GM23248 (cell line): ENCODE results near the gene USP40. TPM values are rescaled to one million over a fixed set of nuclear protein-coding genes. Genes with fewer than 3 reads are reported as not detected.

Source experiments
- DNase-seq: peaks from one replicate; pipeline ENCODE4 v3.0.0-alpha.2; 2015
- H2AFZ ChIP-seq: fragments of 200-600 bp; sonication (generic); 2 replicates; pipeline ENCODE4 v1.6.1; 2016; ENCODE audit warnings: antibody characterized with exemption
- H3F3A ChIP-seq: fragments of 200-600 bp; sonication (generic); 2 replicates; pipeline ENCODE4 v1.6.1; 2016; ENCODE audit warnings: mild to moderate bottlenecking, antibody characterized with exemption, mixed run types; ENCODE audit not compliant: insufficient read depth
- H3K27ac ChIP-seq: fragments of 200-600 bp; sonication (generic); 2 replicates; pipeline ENCODE4 v1.5.1; 2016; ENCODE audit warnings: mild to moderate bottlenecking
- H3K27me3 ChIP-seq: fragments of 200-600 bp; sonication (generic); replicated peaks from 2 replicates; pipeline ENCODE4 v1.6.1; 2016; ENCODE audit warnings: mild to moderate bottlenecking; ENCODE audit not compliant: insufficient read depth
- H3K36me3 ChIP-seq: fragments of 200-600 bp; sonication (generic); 2 replicates; pipeline ENCODE4 v1.6.1; 2016; ENCODE audit warnings: low read depth, mild to moderate bottlenecking
- H3K4me1 ChIP-seq: fragments of 200-600 bp; sonication (generic); 2 replicates; pipeline ENCODE4 v1.6.1; 2016; ENCODE audit warnings: mild to moderate bottlenecking; ENCODE audit not compliant: insufficient read depth
- H3K4me2 ChIP-seq: fragments of 200-600 bp; sonication (generic); one replicate; pipeline ENCODE4 v1.6.1; 2016; ENCODE audit warnings: mild to moderate bottlenecking; ENCODE audit not compliant: unreplicated experiment
- H3K4me3 ChIP-seq: fragments of 200-600 bp; sonication (generic); 2 replicates; pipeline ENCODE4 v1.5.1; 2016; ENCODE audit warnings: mild to moderate bottlenecking
- H3K79me2 ChIP-seq: fragments of 200-600 bp; sonication (generic); 2 replicates; pipeline ENCODE4 v1.6.1; 2016; ENCODE audit warnings: mild to moderate bottlenecking; ENCODE audit not compliant: insufficient read depth
- H3K9ac ChIP-seq: fragments of 200-600 bp; sonication (generic); 2 replicates; pipeline ENCODE4 v1.6.1; 2016; ENCODE audit warnings: mild to moderate bottlenecking
- H3K9me2 ChIP-seq: fragments of 200-600 bp; sonication (generic); 2 replicates; pipeline ENCODE4 v1.6.1; 2016; ENCODE audit warnings: mixed run types, mild to moderate bottlenecking, moderate library complexity; ENCODE audit not compliant: insufficient read depth
- H3K9me3 ChIP-seq: fragments of 200-600 bp; sonication (generic); one replicate; pipeline ENCODE4 v1.6.1; 2017; ENCODE audit warnings: low read depth
- H4K20me1 ChIP-seq: fragments of 200-600 bp; sonication (generic); 2 replicates; pipeline ENCODE4 v1.6.0; 2016; ENCODE audit not compliant: insufficient read depth
- EZH2 ChIP-seq: fragments of 200-600 bp; sonication (generic); IDR thresholded peaks from 2 replicates; pipeline ENCODE4 v1.6.1; 2018; ENCODE audit warnings: antibody characterized with exemption, mild to moderate bottlenecking; ENCODE audit not compliant: insufficient read depth, poor library complexity, severe bottlenecking
- EZH2phosphoT487 ChIP-seq: fragments of 200-600 bp; sonication (generic); IDR thresholded peaks from 2 replicates; pipeline ENCODE4 v1.6.1; 2018; ENCODE audit warnings: antibody characterized with exemption, moderate library complexity, mild to moderate bottlenecking, low read depth; ENCODE audit not compliant: insufficient read depth
- WGBS, 2 experiments: methylation state at CpG; one replicate each; pipeline ENCODE4 v1.1.6; 2015 to 2017; ENCODE audit warnings: low lambda C conversion rate in 2 of 2, low coverage in 1 of 2; ENCODE audit errors: missing lambda C conversion rate in 2 of 2; 5-methylcytosine and 5-hydroxymethylcytosine counted together
- in situ Hi-C: fragments of 300-500 bp; cut with MboI; formaldehyde crosslinking; loops from 2 replicates; pipeline ENCODE4 v1.15.0; 2020
- polyA plus RNA-seq: library from polyadenylated mRNA; unstranded; fragments of >200 nt; fragmentation: Nextera tagmentation; extraction: Ambion mirVana; gene quantifications from 2 replicates; pipeline ENCODE4 v1.2.1, GENCODE V29; 2016
- total RNA-seq: library from RNA; depleted of rRNA; stranded (reverse); fragments of >200 nt; shearing (Covaris generic); gene quantifications from 2 replicates; pipeline ENCODE4 v1.2.3, GENCODE V29; 2014

USP40 gene
- total and polyA plus RNA-seq, 2 experiments from 2014 or later = 25.1 to 31.0 TPM

DNA sequence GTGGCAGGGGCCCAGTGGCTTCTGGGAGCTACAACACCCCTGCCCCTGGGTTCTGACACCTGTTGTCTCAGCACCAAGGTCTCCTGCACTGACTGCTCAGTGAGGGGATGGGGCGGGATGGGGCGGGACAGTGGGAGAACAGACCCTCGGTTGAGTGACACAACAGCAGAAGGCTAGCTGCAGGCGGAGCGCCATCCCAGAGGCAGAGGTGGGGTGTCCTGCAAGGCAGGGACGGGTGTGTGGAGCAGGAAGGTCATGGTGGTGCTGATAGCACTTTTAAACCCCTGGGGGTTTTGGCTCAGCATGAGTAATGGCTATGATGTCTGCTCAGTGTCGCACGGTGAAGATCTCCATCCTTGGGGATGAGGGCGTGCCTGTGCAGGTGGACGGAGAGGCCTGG, 107.2 kb downstream of the USP40 start:
- WGBS, 2 experiments = 99 to 100% methylated on average over 10 of the region's 10 CpGs
- Histone ChIP-seq H3K36me3 (no peaks in the 10 kb centered on the region), H3K27ac (no peak overlapping the region), H3K9me2 (no peaks in the 10 kb centered on the region), H3K4me2 (no peak overlapping the region), H4K20me1 (no peaks in the 10 kb centered on the region), H3F3A (no peaks in the 10 kb centered on the region), H3K9ac (no peak overlapping the region), H3K4me1 (no peaks in the 10 kb centered on the region), H3K9me3 (no peaks in the 10 kb centered on the region), H3K27me3 (no peaks in the 10 kb centered on the region), H3K4me3 (no peak overlapping the region), H2AFZ (no peak overlapping the region), H3K79me2 (no peaks in the 10 kb centered on the region)
- no peak for DNase-seq
- no peak for TF ChIP-seq EZH2phosphoT487
- TF ChIP-seq EZH2 = no peak
- in situ Hi-C loops = loop anchor here (10.0 kb wide), 1 partner anchor 255 kb away; the partner anchor contains the start of genes UGT1A4 and UGT1A5

DNA sequence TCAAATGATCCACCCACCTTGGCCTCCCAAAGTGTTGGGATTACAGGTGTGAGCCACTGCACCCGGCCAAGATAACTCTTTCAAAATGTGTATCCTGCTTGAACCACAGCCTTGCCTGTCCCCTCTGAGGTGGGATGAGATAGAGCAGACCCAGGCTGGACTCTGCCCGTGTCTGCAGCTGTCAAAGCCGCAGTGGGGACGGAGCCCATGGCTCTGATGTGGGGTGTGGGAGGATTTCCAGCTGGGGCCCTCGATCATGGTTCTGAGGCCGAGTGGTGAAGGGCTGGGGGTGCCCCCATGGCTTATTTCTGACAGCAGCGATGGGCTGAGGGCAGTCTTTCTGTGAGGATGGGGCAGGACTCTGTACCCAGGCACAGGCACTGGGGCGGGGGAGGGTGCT, 107.8 kb downstream of the USP40 start:
- TF ChIP-seq EZH2phosphoT487 (no peak), EZH2 (no peak)
- H3K79me2 ChIP-seq = no peaks in the 10 kb centered on the region
- H3K4me3 ChIP-seq = no peak overlapping the region
- H3K36me3 ChIP-seq = no peaks in the 10 kb centered on the region
- no peaks in the 10 kb centered on the region for H3K9me2 ChIP-seq
- in situ Hi-C loops = loop anchor here (10.0 kb wide), 1 partner anchor 256 kb away; the partner anchor contains the start of genes UGT1A4 and UGT1A5
- H3K4me2 ChIP-seq = no peak overlapping the region
- H3K27ac ChIP-seq = no peak overlapping the region
- no peaks in the 10 kb centered on the region for H3F3A ChIP-seq
- H3K9me3 ChIP-seq = no peaks in the 10 kb centered on the region
- no peak overlapping the region for H2AFZ ChIP-seq
- no peak for DNase-seq
- 90 to 96% methylated on average over 8 of the region's 8 CpGs for WGBS, 2 experiments
- no peaks in the 10 kb centered on the region for H4K20me1 ChIP-seq
- H3K4me1 ChIP-seq = no peaks in the 10 kb centered on the region
- H3K9ac ChIP-seq = no peak overlapping the region
- no peaks in the 10 kb centered on the region for H3K27me3 ChIP-seq

DNA sequence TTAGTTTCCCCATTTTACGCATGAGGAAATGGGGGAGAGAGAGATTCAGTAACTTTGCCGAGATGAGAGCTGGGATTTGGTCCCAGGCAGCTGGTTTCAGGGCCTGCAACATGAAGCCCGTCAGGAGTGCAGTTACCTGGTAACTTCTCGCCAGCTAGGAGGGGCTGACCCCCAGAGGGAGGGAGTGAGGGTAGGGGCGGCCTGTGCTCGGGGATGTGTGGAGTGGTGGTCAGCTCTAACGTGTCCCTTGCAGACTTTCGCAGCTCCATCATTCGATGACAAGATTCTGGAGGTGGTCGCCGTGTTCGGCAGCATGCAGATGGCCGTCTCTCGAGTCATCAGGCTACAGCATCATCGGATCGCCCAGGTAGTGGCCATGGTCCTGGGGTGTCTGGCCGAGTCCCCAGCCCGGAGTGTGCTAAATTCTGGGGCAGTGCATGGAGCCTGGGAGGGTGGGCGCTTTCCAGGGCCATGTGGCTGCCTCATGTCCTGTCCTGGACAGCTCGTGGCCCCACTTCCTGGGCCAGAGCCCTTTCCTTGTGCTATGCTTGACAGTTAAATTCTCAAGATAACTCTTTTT, 108.5 kb downstream of the USP40 start:
- in situ Hi-C loops = loop anchor here (10.0 kb wide), 1 partner anchor 257 kb away; the partner anchor contains the start of genes UGT1A4 and UGT1A5
- WGBS, 2 experiments = 96% methylated on average over 20 of the region's 20 CpGs
- no peaks in the 10 kb centered on the region for H3K36me3 ChIP-seq

DNA sequence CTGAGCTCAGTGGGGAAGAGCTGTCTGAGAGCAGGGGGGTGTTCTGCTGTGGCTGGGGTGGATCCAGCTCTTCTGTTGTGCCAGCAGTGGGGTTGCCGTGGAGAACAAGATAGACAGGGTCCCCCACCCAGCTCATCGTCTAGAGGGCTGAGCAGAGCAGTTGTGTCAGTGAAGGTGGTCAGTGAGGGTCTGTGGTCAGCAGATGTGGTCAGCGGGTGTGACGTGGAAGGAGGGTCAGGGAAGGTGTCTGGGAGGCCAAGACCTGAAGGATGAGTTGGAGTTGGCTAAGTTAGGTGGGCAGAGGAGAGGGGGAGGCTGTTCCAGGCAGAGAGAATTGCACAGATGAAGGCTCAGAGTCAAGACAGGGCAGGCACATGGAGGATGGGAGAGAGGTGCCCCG, 109.2 kb downstream of the USP40 start:
- Histone ChIP-seq H3K9me3 (no peaks in the 10 kb centered on the region), H3K36me3 (no peaks in the 10 kb centered on the region), H3K79me2 (no peaks in the 10 kb centered on the region), H3K27ac (no peak overlapping the region), H3K9ac (no peak overlapping the region), H3K4me3 (no peak overlapping the region), H3F3A (no peaks in the 10 kb centered on the region), H3K4me2 (no peak overlapping the region), H2AFZ (no peak overlapping the region), H3K4me1 (no peaks in the 10 kb centered on the region), H4K20me1 (no peaks in the 10 kb centered on the region), H3K9me2 (no peaks in the 10 kb centered on the region), H3K27me3 (no peaks in the 10 kb centered on the region)
- DNase-seq = no peak
- in situ Hi-C loops = loop anchor here (10.0 kb wide), 1 partner anchor 257 kb away; the partner anchor contains the start of genes UGT1A4 and UGT1A5
- 90 to 96% methylated on average over 5 of the region's 5 CpGs for WGBS, 2 experiments
- no peak for TF ChIP-seq EZH2phosphoT487
- TF ChIP-seq EZH2 = no peak

More for the DNA sequence above, 108.5 kb downstream of the USP40 start:
- Histone ChIP-seq H3K4me1 (no peaks in the 10 kb centered on the region), H4K20me1 (no peaks in the 10 kb centered on the region), H3K27ac (no peak overlapping the region), H3K9me3 (no peaks in the 10 kb centered on the region), H3F3A (no peaks in the 10 kb centered on the region), H3K4me2 (no peak overlapping the region), H3K9ac (no peak overlapping the region), H3K79me2 (no peaks in the 10 kb centered on the region), H3K9me2 (no peaks in the 10 kb centered on the region), H2AFZ (no peak overlapping the region), H3K4me3 (no peak overlapping the region), H3K27me3 (no peaks in the 10 kb centered on the region)
- no peak for DNase-seq
- no peak for TF ChIP-seq EZH2phosphoT487
- TF ChIP-seq EZH2 = no peak
